Stimulated activated CD4-positive, alpha-beta T cell treated with anti-CD3 and anti-CD28 coated beads, Interleukin-4, amount 100 ng/mL, for 24 hours (primary cell): Measurements from ENCODE around the gene DLG3.
"Not testable (repeated sequence)": the region's sequence is repeated elsewhere in the genome, so short reads cannot be mapped to it uniquely, and the experiment has no call there.

Experiments used
- DNase-seq: peaks from one replicate; pipeline ENCODE4 v3.0.0-alpha.2; 2020

The DLG3 gene

GRCh38 chrX:70477734-70478075 is 33.1 kb downstream of the DLG3 start:
- no peak for DNase-seq

GRCh38 chrX:70478526-70479245 is 34.1 kb downstream of the DLG3 start:
- no peak for DNase-seq

- DNase-seq: no peak
Observed at GRCh38 chrX:70479247-70479921, 34.7 kb downstream of the DLG3 start.

- DNase-seq: no peak
Observed at GRCh38 chrX:70479922-70480659, 35.5 kb downstream of the DLG3 start.

GRCh38 chrX:70480660-70481018 is 36.0 kb downstream of the DLG3 start:
- DNase-seq: no peak

- DNase-seq: no peak
Observed at GRCh38 chrX:70481471-70482270, 37.0 kb downstream of the DLG3 start.

GRCh38 chrX:70482300-70482699 is 37.7 kb downstream of the DLG3 start:
- no peak for DNase-seq

GRCh38 chrX:70485466-70485865 is 40.8 kb downstream of the DLG3 start:
- no peak for DNase-seq

- no peak for DNase-seq
Observed at GRCh38 chrX:70488856-70489255, 44.2 kb downstream of the DLG3 start.

GRCh38 chrX:70494441-70494840 is 49.8 kb downstream of the DLG3 start:
- DNase-seq: peak; percentile 7

GRCh38 chrX:70496491-70496890 is 51.9 kb downstream of the DLG3 start:
- DNase-seq: no peak

- DNase-seq: no peak
Observed at GRCh38 chrX:70497026-70497425, 52.4 kb downstream of the DLG3 start.

- no peak for DNase-seq
Observed at GRCh38 chrX:70498129-70498528, 53.5 kb downstream of the DLG3 start.

- DNase-seq: no peak
Observed at GRCh38 chrX:70500826-70501225, 56.2 kb downstream of the DLG3 start.

- peak; percentile 23 for DNase-seq
Observed at GRCh38 chrX:70504772-70505450, 60.3 kb downstream of the DLG3 start.

- DNase-seq: no peak
Observed at GRCh38 chrX:70505451-70505841, 60.8 kb downstream of the DLG3 start.

GRCh38 chrX:70508296-70508911 is 63.8 kb downstream of the DLG3 start:
- peak; percentile 4 for DNase-seq

- no peak for DNase-seq
Observed at GRCh38 chrX:70509078-70509477, 64.4 kb downstream of the DLG3 start.

- not testable (repeated sequence) for DNase-seq
Observed at GRCh38 chrX:70515270-70515669, 70.6 kb downstream of the DLG3 start.

GRCh38 chrX:70515692-70516091 is 71.1 kb downstream of the DLG3 start:
- DNase-seq: not testable (repeated sequence)

GRCh38 chrX:70525733-70526132 is 81.1 kb downstream of the DLG3 start:
- no peak for DNase-seq

GRCh38 chrX:70527053-70527452 is 82.4 kb downstream of the DLG3 start:
- DNase-seq: no peak
